Measurements from ENCODE around the gene MYO1D.

MYO1D gene

DNA sequence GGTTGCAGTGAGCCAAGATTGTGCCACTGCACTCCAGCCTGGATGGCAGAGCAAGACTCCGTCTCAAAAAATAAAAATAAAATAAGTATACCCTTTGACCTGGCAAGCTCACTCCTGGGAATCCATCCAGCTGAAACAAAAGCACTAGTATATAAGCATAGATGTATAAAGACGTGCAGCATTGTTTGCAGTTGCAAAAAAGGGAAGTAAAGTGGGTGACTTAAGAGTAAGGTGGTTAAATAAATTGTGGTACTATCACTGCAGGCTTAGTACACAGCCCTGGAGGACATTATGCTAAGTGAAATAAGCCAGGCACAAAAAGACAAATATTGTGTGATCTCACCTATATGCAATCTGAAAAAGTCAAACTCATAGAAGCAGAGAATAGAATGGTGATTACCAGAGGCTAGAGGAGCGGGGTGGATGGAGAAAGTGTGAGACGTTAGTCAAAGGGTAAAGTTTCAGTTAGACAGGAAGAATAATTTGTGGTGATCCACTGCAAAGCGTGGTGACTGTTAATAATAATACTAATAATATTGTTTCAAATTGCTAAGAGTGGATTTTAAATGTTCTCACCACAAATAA is 113.0 kb downstream of the MYO1D start:
- H3K4me1 ChIP-seq (ENCODE audit: low read length) = no peaks in the 10 kb centered on the region
- H3K4me3 ChIP-seq (ENCODE audit: low read length) = no peak overlapping the region
- no peak overlapping the region for H3K4me2 ChIP-seq (ENCODE audit: low read length)
- no peak overlapping the region for H3K27ac ChIP-seq (ENCODE audit: low read length)
- no peaks in the 10 kb centered on the region for H3K27me3 ChIP-seq (ENCODE audit: low read depth, low read length)
- H3K36me3 ChIP-seq (replicated peaks; ENCODE audit: low read depth, low read length) = peaks cover 20% of the 10 kb centered on the region
- H3K9ac ChIP-seq (ENCODE audit: low read length) = no peak overlapping the region
- no peaks in the 10 kb centered on the region for H3K79me2 ChIP-seq (ENCODE audit: low read length)
- TF ChIP-seq EZH2phosphoT487 (IDR thresholded peaks at IDR 0.05; ENCODE audit: low read depth) = no peak
- no peak for TF ChIP-seq CTCF (IDR thresholded peaks at IDR 0.05; ENCODE audit: low read depth, low read length)
- H4K20me1 ChIP-seq (ENCODE audit: insufficient read depth, low read length) = no peaks in the 10 kb centered on the region
- no peaks in the 10 kb centered on the region for H3K9me3 ChIP-seq (ENCODE audit: insufficient read depth, low read length)
- H2AFZ ChIP-seq (ENCODE audit: low read depth, low read length) = no peak overlapping the region

- Histone ChIP-seq H3K79me2 (ENCODE audit: low read length) (no peaks in the 10 kb centered on the region), H3K9ac (ENCODE audit: low read length) (no peak overlapping the region), H3K4me1 (ENCODE audit: low read length) (peaks cover 6% of the 10 kb centered on the region; the same call in 1 of the 2 replicates), H3K36me3 (replicated peaks; ENCODE audit: low read depth, low read length) (peaks cover 6% of the 10 kb centered on the region), H3K27ac (ENCODE audit: low read length) (no peak overlapping the region), H2AFZ (ENCODE audit: low read depth, low read length) (no peak overlapping the region), H4K20me1 (ENCODE audit: insufficient read depth, low read length) (no peaks in the 10 kb centered on the region), H3K9me3 (ENCODE audit: insufficient read depth, low read length) (no peaks in the 10 kb centered on the region), H3K27me3 (ENCODE audit: low read depth, low read length) (no peaks in the 10 kb centered on the region), H3K4me3 (ENCODE audit: low read length) (no peak overlapping the region), H3K4me2 (ENCODE audit: low read length) (no peak overlapping the region)
- TF ChIP-seq EZH2phosphoT487 (IDR thresholded peaks at IDR 0.05; ENCODE audit: low read depth) = no peak
- TF ChIP-seq CTCF (IDR thresholded peaks at IDR 0.05; ENCODE audit: low read depth, low read length) = no peak
Observed at GRCh38 chr17:32759476-32759875, 117.4 kb downstream of the MYO1D start.

- Histone ChIP-seq H3K4me1 (ENCODE audit: low read length) (peaks cover 6% of the 10 kb centered on the region; the same call in 1 of the 2 replicates), H3K79me2 (ENCODE audit: low read length) (no peaks in the 10 kb centered on the region), H3K9ac (ENCODE audit: low read length) (no peak overlapping the region), H3K9me3 (ENCODE audit: insufficient read depth, low read length) (no peaks in the 10 kb centered on the region), H3K36me3 (replicated peaks; ENCODE audit: low read depth, low read length) (peaks cover 8% of the 10 kb centered on the region), H4K20me1 (ENCODE audit: insufficient read depth, low read length) (no peaks in the 10 kb centered on the region), H3K27me3 (ENCODE audit: low read depth, low read length) (no peaks in the 10 kb centered on the region), H2AFZ (ENCODE audit: low read depth, low read length) (no peak overlapping the region), H3K4me3 (ENCODE audit: low read length) (no peak overlapping the region), H3K4me2 (ENCODE audit: low read length) (no peak overlapping the region), H3K27ac (ENCODE audit: low read length) (no peak overlapping the region)
- no peak for TF ChIP-seq EZH2phosphoT487 (IDR thresholded peaks at IDR 0.05; ENCODE audit: low read depth)
- TF ChIP-seq CTCF (IDR thresholded peaks at IDR 0.05; ENCODE audit: low read depth, low read length) = no peak
Observed at GRCh38 chr17:32757963-32758362, 119.0 kb downstream of the MYO1D start.

GRCh38 chr17:32756696-32757095 is 120.2 kb downstream of the MYO1D start:
- TF ChIP-seq CTCF (IDR thresholded peaks at IDR 0.05; ENCODE audit: low read depth, low read length) (no peak), EZH2phosphoT487 (IDR thresholded peaks at IDR 0.05; ENCODE audit: low read depth) (no peak)
- Histone ChIP-seq H3K9me3 (ENCODE audit: insufficient read depth, low read length) (no peaks in the 10 kb centered on the region), H3K36me3 (replicated peaks; ENCODE audit: low read depth, low read length) (peaks cover 10% of the 10 kb centered on the region), H3K4me2 (ENCODE audit: low read length) (no peak overlapping the region), H3K9ac (ENCODE audit: low read length) (no peak overlapping the region), H2AFZ (ENCODE audit: low read depth, low read length) (no peak overlapping the region), H3K79me2 (ENCODE audit: low read length) (peaks cover 3% of the 10 kb centered on the region; the same call in 1 of the 2 replicates), H3K27me3 (ENCODE audit: low read depth, low read length) (no peaks in the 10 kb centered on the region), H3K4me3 (ENCODE audit: low read length) (no peak overlapping the region), H3K27ac (ENCODE audit: low read length) (no peak overlapping the region), H3K4me1 (ENCODE audit: low read length) (peaks cover 9% of the 10 kb centered on the region), H4K20me1 (ENCODE audit: insufficient read depth, low read length) (no peaks in the 10 kb centered on the region)

All from OCI-LY3 (cell line).